Kidney (tissue), 14 donors: Measurements from ENCODE around the gene DUOXA1. TPM values are rescaled to one million over a fixed set of nuclear protein-coding genes. Genes with fewer than 3 reads are reported as not detected.

Experiments
- DNase-seq, 5 donors: peaks; one replicate each; pipeline ENCODE4 v3.0.0-alpha.2; 2013 to 2020
- FAIRE-seq: peaks from 2 replicates; lab custom pipeline; 2012; peaks lifted over from hg19 to GRCh38; lab: Jason Lieb, UNC
- H3K27ac ChIP-seq, 2 donors: one replicate each; pipeline ENCODE4 v1.7.0; 2013; ENCODE audit warnings: low read depth in 2 of 2, low read length in 2 of 2, inconsistent platforms in 1 of 2
- H3K27me3 ChIP-seq: one replicate; pipeline ENCODE4 v1.7.1; 2013; ENCODE audit warnings: low read length, inconsistent platforms; ENCODE audit not compliant: control insufficient read depth, insufficient read depth
- H3K36me3 ChIP-seq, 3 donors: one replicate each; pipeline versions ENCODE4 v1.7.0 to v1.7.1; 2013; ENCODE audit warnings: low read length in 3 of 3, control low read depth in 1 of 3, inconsistent platforms in 1 of 3; ENCODE audit not compliant: insufficient read depth in 3 of 3, control insufficient read depth in 2 of 3
- H3K4me1 ChIP-seq, 3 donors: one replicate each; pipeline versions ENCODE4 v1.7.0 to v1.7.1; 2013; ENCODE audit warnings: low read length in 3 of 3, inconsistent platforms in 1 of 3, low read depth in 1 of 3; ENCODE audit not compliant: control insufficient read depth in 2 of 3, insufficient read depth in 2 of 3
- H3K4me3 ChIP-seq, 3 donors: one replicate each; pipeline versions ENCODE4 v1.7.0 to v1.8.1; 2013; ENCODE audit warnings: low read length in 3 of 3, control low read depth in 1 of 3, inconsistent platforms in 1 of 3
- H3K9ac ChIP-seq, 3 donors: one replicate each; pipeline versions ENCODE4 v1.7.0 to v1.7.1; 2013; ENCODE audit warnings: low read length in 3 of 3, control low read depth in 1 of 3, inconsistent platforms in 1 of 3
- H3K9me3 ChIP-seq, 3 donors: one replicate each; pipeline versions ENCODE4 v1.7.0 to v1.7.1; 2013; ENCODE audit warnings: low read length in 3 of 3, control low read depth in 1 of 3, inconsistent platforms in 1 of 3; ENCODE audit not compliant: control insufficient read depth in 2 of 3, insufficient read depth in 1 of 3
- CTCF ChIP-seq: IDR thresholded peaks from 3 replicates; pipeline ENCODE4 v1.5.1; 2012; ENCODE audit warnings: mild to moderate bottlenecking, moderate library complexity, borderline replicate concordance; ENCODE audit not compliant: insufficient read depth; ENCODE audit errors: extremely low read depth
- intact Hi-C: fragments of 100-400 bp; cut with DNase I; formaldehyde crosslinking; loops from one replicate; pipeline ENCODE4 v1.11.1; 2022
- polyA plus RNA-seq: library from polyadenylated mRNA; stranded (reverse); fragments of 350-450 nt; fragmentation: Illumina TruSeq; extraction: RNeasy Lipid Tissue Mini Kit (QIAGEN cat#74804); gene quantifications from one replicate; pipeline ENCODE4 v1.2.3, GENCODE V29; 2014; ENCODE audit warnings: low read depth, low replicate concordance; ENCODE audit not compliant: insufficient read depth
- total RNA-seq: library from RNA; stranded (reverse); fragmentation: NEBNext Ultra II Directional; extraction: Animal tissue kit (Norgen Biotek cat#: 25700); gene quantifications from one replicate; pipeline ENCODE4 v1.2.1, GENCODE V29; 2021
- donor health status: control.
- donor health status: control.
- donor health status: control.
- donor health status: control.
- donor health status: control.
- donor health status: DM: yes; HTN: yes; CAD: no.
- donor health status: Normal renal cell carcinoma (clear cell type).

The DUOXA1 gene
- total and polyA plus RNA-seq, 2 donors from 2014 or later, result 0.52 to 1.4 TPM

GRCh38 chr15:45141386-45141785 is 11.7 kb upstream of the DUOXA1 start:
- H3K36me3 ChIP-seq, result no peaks in the 10 kb centered on the region
- FAIRE-seq (no peak), DNase-seq (no peak)
- H3K27ac ChIP-seq, result no peak overlapping the region
- intact Hi-C loops, result no loop called here
- no peak overlapping the region for H3K4me3 ChIP-seq
- no peaks in the 10 kb centered on the region for H3K4me1 ChIP-seq
- no peaks in the 10 kb centered on the region for H3K9me3 ChIP-seq
- no peak overlapping the region for H3K9ac ChIP-seq
- no peak for TF ChIP-seq CTCF
- H3K27me3 ChIP-seq, result peaks cover 2% of the 10 kb centered on the region

GRCh38 chr15:45140557-45141250 is 11.0 kb upstream of the DUOXA1 start:
- DNase-seq (no peak), FAIRE-seq (no peak)
- no peak for TF ChIP-seq CTCF
- H3K36me3 ChIP-seq, result no peaks in the 10 kb centered on the region
- intact Hi-C loops, result no loop called here
- H3K4me3 ChIP-seq, result no peak overlapping the region
- no peaks in the 10 kb centered on the region for H3K4me1 ChIP-seq
- no peak overlapping the region for H3K9ac ChIP-seq
- no peaks in the 10 kb centered on the region for H3K9me3 ChIP-seq
- no peak overlapping the region for H3K27ac ChIP-seq
- peaks cover 4% of the 10 kb centered on the region for H3K27me3 ChIP-seq

GRCh38 chr15:45139770-45140169 is 10.1 kb upstream of the DUOXA1 start:
- Histone ChIP-seq H3K9me3 (no peaks in the 10 kb centered on the region), H3K4me1 (peaks cover 0 to 3% (median 0%) of the 10 kb centered on the region in 3 donors), H3K9ac (no peak overlapping the region), H3K27me3 (peaks cover 4% of the 10 kb centered on the region), H3K27ac (no peak overlapping the region), H3K36me3 (no peaks in the 10 kb centered on the region), H3K4me3 (no peak overlapping the region)
- intact Hi-C loops, result no loop called here
- TF ChIP-seq CTCF, result no peak
- FAIRE-seq (no peak), DNase-seq (no peak)
